GOT3 (cell line): ENCODE measurements around the gene CD47.

Source experiments
- DNase-seq: peaks from one replicate; lab custom pipeline; 2025; ENCODE audit warnings: mixed read lengths; lab: John Stamatoyannopoulos, UW

Gene CD47

GRCh38 chr3:108117241-108117775 lies 26.5 kb upstream of the CD47 start:
- DNase-seq: no peak

DNA sequence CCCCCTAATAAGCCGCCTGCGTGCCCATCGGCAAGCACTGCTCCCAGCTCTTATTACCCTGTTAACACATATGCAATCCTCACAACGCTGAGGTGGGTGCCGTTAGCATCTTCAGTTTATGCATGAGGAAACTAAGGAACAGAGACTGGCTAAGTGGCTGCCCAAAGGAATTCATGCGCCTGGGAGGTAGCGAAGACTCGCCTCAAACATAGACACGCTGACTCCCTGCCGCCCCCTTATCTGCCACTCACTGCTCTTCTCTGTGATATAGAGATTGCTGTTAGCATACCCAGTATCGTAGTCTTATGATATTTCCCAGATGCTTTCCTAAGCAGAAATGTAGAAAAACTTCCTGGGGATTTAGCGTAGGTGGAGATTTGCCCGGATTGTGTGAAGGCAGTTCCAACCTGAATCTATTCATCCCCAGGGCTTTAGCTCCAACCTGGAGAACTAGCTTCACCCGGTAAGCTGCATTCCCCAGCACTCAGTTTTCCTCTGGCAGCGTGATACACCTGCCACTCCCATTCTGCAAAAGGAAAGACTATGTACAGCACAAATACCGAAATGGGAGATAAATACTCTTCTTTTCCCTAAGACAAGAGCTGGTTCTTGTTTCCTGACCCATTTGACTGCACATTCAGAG lies 23.7 kb upstream of the CD47 start:
- no peak for DNase-seq

- no peak for DNase-seq
Observed at GRCh38 chr3:108113975-108114374, 23.1 kb upstream of the CD47 start.

GRCh38 chr3:108110934-108111333 lies 20.1 kb upstream of the CD47 start:
- no peak for DNase-seq

DNA sequence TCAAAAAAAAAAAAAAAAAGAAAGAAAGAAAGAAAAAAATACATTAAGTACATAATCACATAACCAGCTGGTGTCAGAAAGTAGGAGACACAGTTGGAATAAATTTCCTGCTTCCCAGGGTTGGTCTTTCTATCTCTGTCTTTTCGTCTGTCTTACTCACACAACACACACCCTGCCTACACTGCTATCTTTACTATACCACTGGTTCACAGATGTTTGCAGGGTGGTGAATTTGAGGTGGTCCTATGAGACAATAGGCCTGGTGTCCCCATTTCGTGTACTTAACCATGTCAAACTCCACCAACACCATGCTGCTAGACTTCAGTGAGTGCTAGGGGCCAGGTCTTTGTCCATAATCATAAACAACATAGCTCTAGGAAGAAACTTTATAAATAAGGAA lies 17.6 kb upstream of the CD47 start:
- no peak for DNase-seq

GRCh38 chr3:108106449-108106848 lies 15.6 kb upstream of the CD47 start:
- DNase-seq: no peak

DNA sequence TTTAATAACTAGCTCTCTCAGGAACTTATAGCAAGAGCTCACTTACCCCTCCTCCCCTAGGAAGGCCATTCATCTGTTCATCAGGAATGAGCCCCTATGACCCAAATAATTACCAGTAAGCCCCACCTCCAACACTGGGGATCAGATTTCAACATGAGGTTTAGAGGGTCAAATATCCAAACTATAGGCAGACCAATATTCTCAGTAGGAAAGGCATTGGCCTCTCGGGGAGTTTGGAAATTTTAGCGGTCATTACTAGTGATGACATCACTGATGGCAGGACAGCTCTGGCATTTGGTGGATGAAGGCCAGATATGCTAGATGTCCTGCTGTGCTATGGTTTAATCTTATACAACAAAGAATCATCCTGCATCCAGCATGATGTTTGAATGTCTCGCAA lies 15.2 kb upstream of the CD47 start:
- no peak for DNase-seq

DNA sequence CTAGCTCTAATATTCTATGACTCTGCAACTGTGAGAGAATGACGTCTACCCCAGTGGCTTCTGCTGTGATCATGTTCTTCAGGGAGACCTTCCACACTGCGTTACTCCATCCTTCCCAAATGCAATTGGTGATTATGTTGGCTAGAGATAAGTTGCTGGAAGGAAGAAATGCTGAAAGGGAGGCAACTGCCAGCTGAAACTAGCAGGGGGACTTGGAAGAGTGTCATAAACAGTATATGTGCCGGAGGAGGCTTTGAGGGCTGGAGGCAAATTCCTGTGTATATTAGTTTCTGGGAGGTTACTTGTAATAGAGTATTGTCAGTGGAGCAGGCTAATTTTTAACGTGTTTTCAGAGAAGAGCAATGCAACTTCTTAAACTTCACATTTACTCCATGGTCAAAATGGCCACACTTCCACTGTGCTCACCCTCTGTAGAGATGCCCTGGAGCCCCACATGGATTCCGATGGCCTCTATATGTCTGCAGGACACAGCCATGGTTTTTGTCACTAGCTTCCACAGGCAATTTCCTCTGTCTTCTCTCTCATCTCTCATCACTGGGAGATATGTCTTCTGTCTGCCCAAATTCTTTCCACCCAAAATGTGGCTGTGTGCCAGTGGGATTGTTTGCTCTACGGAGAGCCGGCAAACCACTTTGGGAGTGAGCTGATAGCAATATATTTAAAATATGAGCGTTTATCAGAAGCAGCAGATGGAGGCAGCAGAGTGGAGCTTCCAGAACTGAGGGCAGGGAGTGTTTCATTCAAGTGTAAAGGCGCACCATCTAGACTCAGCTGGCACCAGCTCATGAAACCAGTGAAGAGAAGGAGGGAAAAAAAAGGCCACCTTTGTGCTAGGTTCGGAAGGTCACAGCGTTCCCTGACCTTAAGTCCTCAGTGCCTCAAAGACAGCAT lies 13.3 kb upstream of the CD47 start:
- DNase-seq: no peak

DNA sequence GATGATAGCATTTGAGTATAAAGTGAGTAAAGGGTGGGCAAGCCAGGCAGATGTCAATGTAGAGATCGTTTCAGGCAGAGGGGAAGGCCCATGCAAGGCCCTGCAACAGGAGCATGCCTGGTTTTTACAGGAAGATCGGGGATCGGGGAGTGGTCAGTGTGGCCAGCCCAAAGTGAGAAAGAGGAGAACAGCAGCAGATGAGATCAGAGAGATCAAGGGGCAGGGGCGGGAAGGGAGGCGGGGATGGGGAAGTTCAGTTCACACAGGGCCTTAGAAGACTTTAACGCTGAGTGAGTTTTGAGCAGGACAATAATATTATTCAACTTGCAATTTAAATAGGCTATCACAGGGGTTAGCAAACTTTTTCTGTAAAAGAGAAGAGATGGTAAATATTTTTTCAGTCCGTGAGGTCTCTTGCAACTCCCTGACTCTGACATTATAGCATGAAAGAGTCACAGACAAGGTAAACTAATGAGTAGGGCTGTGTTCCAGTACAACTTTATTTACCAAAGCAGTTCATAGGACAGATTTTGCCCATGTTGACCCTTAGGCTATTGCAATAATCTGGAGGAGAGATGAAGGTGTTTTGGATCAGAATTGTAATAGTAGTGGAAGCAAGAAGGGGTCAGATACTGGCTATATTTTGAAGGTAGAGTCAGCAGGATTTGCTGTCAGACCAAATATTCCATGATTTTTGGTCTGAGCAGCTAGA lies 12.4 kb upstream of the CD47 start:
- DNase-seq: no peak

DNA sequence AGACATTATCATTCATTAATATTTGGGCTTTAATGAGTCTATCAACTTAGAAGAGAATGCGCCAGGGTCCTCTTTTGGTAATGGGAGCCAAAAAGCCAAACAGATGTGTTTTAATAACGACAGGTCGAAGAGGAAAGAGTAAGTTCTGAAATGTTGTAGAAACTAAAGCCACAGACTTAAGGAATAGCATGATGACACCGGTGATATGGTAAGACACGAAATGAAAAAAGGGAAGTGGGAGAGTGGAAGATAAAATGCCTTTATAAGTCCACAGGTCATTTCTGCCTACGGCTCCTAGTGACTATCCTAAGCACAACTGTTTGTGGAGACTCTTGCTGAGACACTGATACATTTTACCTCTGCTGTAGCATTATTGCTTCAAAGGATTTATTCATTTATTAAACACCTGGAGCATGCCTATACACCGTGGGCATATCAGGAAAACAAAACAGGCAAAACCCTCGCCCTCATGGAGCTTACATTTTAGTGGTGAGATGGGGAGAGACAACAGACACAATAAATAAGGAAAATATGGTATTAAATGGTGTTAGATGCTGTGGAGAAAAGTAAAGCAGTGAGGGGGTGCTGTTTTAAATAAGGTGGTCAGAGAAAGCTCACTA lies 11.7 kb upstream of the CD47 start:
- DNase-seq: no peak

DNA sequence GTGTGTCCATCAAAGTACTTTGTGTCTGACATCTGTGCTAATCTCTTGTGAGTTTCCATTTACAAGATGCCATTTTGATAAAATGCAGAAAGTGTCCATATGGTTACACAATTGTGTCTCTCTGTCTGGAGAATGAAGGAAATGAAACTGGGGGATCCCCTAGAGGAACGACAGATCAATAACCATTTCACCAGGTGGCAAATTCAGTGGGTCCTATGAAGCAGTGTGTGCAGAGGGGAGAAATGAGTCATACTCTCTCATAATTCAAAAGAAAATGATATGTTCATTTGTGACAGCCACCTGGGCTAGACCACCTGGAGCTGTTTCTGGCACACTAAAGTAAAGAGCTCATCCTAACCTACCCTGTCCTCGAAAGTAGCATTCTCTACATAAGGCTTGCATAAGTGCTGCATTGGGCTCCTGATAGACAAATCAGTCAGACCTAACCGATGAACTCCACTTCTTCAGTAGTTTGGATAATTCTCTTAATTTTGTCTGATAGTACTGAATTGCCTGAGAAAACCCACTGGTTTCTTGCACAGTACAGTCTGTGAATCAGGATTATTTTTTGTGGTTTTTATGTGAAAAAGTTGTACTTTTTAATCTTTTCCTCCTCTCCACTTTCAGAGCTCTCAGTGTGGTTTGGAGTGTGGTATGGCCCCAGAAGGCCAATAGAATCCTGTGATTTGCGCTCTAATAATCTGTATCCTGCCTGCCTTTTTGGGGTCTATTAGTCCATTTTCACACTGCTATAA lies 10.3 kb upstream of the CD47 start:
- DNase-seq: no peak

GRCh38 chr3:108099679-108100428 lies 9.0 kb upstream of the CD47 start:
- no peak for DNase-seq

DNA sequence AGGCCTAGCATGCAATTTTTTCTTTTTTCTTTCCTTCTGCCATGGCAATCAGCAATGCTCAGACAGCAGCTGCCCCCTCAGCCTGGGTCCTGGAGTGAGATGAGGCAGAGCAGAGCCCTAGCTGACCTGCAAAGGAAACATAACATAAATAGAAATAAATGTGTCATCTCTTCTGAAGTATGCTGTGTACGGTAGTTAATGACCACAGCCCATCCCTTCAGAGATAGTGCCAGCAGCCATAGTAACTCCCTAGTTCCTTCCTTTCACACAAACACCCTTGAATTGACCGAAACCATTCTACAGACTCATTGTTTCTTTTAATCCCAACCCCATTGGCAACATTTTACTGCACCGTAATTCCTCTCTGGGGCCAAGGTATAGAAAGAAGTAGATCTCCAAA lies 8.4 kb upstream of the CD47 start:
- no peak for DNase-seq

GRCh38 chr3:108098003-108098370 lies 7.2 kb upstream of the CD47 start:
- no peak for DNase-seq

DNA sequence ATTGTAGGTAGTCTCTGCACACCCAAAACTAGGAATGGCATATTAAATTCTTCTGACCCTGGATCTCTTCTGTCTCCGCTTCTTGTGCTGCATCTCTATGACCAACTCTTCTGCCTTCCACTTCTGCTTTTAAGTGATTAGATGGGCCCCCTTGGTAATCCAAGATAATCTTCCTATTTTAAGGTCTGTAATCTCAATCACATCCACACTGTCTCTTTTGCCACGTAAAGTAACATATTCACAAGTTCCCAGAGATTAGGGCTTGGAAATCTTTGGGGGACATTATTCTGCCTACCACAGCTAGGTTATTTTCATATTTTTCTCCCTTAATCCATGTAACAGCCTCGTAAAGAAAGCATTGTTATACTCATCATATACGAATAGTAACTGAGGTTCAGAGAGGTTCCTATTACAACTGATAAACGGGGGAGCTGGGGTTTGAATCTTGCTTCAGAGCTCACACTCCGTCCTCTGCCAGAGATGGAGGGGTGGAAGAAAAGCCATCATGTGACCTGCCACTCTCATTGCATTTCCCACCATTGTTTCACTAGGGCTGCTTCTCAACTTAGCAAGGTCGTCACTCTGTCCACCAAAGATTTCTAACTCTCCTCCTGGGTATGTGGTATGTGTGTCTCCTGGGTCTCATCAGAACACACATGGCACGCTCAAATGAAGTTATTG lies 6.6 kb upstream of the CD47 start:
- DNase-seq: no peak

- DNase-seq: no peak
Observed at GRCh38 chr3:108096532-108097321, 5.9 kb upstream of the CD47 start.

- DNase-seq: no peak
Observed at GRCh38 chr3:108093616-108094015, 2.8 kb upstream of the CD47 start.

DNA sequence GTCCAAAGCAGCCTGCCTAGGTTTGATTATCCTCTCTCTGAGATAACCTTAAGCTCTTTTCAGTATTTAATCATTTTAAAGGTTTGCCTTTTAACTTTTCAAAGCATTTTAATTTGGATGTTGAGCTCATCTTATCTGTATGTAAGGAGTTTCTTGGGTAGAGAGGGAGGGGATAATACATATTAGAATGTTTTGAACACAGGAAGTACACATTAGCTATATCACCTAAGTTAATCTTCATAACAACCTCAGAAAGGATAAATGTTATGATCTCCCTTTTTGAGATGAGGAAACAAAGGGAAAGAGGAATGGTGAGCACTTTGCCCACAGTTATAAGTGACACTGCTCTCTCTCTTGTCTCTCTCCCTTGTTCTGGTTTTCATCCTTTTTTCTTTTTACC lies 2.2 kb upstream of the CD47 start:
- no peak for DNase-seq

GRCh38 chr3:108092501-108092900 lies 1.7 kb upstream of the CD47 start:
- DNase-seq: no peak
